Measurements from ENCODE around the gene ZNF69. TPM values are rescaled to one million over a fixed set of nuclear protein-coding genes. Genes with fewer than 3 reads are reported as not detected.
A peak's percentile ranks its signal among the peaks of the same experiment; 100 is the strongest.
"Not testable (repeated sequence)": the region's sequence is repeated elsewhere in the genome, so short reads cannot be mapped to it uniquely, and the experiment has no call there.

ZNF69 gene
- polyA plus RNA-seq, 1 experiment = 4.5 TPM

GRCh38 chr19:11848594-11849469, 38.8 kb upstream of the ZNF69 start, which contains the start of gene ZNF439:
TSS of gene ZNF439 (plus strand) at chr19:11848726. CDS start at chr19:11848868, 142 bp downstream.
- Histone ChIP-seq H3K4me3 (ENCODE audit: low read depth, low read length) (peak within 1 kb of the TSS; percentile 79), H3K27ac (ENCODE audit: low read depth, low read length) (no peak within 1 kb of the TSS), H3K27me3 (ENCODE audit: control insufficient read depth, insufficient read depth, low read length) (no peaks in the 10 kb centered on the region), H3K9me3 (ENCODE audit: control insufficient read depth, insufficient read depth, low read length) (peaks cover 13% of the 10 kb centered on the region)
- POLR2A ChIA-PET = no interaction called here
- DNase-seq (ENCODE audit: low read depth, low spot score) = peak; percentile 18
- TF ChIP-seq, protein P1, sequence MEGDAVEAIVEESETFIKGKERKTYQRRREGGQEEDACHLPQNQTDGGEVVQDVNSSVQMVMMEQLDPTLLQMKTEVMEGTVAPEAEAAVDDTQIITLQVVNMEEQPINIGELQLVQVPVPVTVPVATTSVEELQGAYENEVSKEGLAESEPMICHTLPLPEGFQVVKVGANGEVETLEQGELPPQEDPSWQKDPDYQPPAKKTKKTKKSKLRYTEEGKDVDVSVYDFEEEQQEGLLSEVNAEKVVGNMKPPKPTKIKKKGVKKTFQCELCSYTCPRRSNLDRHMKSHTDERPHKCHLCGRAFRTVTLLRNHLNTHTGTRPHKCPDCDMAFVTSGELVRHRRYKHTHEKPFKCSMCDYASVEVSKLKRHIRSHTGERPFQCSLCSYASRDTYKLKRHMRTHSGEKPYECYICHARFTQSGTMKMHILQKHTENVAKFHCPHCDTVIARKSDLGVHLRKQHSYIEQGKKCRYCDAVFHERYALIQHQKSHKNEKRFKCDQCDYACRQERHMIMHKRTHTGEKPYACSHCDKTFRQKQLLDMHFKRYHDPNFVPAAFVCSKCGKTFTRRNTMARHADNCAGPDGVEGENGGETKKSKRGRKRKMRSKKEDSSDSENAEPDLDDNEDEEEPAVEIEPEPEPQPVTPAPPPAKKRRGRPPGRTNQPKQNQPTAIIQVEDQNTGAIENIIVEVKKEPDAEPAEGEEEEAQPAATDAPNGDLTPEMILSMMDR (IDR thresholded peaks at IDR 0.05; ENCODE audit: low read depth, low read length) = no peak
- CTCF ChIA-PET = interaction anchor here (0.6 to 1.5 kb wide), 3 partner anchors 10 to 149 kb away, joined by 3 to 4 read pairs (median 3); no protein-coding TSS in a partner anchor

GRCh38 chr19:11850289-11850688, 37.3 kb upstream of the ZNF69 start:
- POLR2A ChIA-PET; H3K27me3 ChIP-seq (ENCODE audit: control insufficient read depth, insufficient read depth, low read length); H3K27ac ChIP-seq (ENCODE audit: low read depth, low read length); DNase-seq (ENCODE audit: low read depth, low spot score); H3K4me3 ChIP-seq (ENCODE audit: low read depth, low read length): not testable (repeated sequence)
- CTCF ChIA-PET = interaction anchor here (1.5 kb wide), 1 partner anchor 139 kb away, joined by 3 read pairs; no protein-coding TSS in a partner anchor
- H3K9me3 ChIP-seq (ENCODE audit: control insufficient read depth, insufficient read depth, low read length) = peaks cover 18% of the 10 kb centered on the region

GRCh38 chr19:11853358-11853757, 34.2 kb upstream of the ZNF69 start:
- TF ChIP-seq, protein P1 (IDR thresholded peaks at IDR 0.05; ENCODE audit: low read depth, low read length) = no peak
- H3K9me3 ChIP-seq (ENCODE audit: control insufficient read depth, insufficient read depth, low read length) = peaks cover 24% of the 10 kb centered on the region
- H3K27me3 ChIP-seq (ENCODE audit: control insufficient read depth, insufficient read depth, low read length) = no peaks in the 10 kb centered on the region
- DNase-seq (ENCODE audit: low read depth, low spot score) = no peak
- CTCF ChIA-PET = no interaction called here
- POLR2A ChIA-PET = no interaction called here
- no peak overlapping the region for H3K4me3 ChIP-seq (ENCODE audit: low read depth, low read length)
- no peak overlapping the region for H3K27ac ChIP-seq (ENCODE audit: low read depth, low read length)

DNA sequence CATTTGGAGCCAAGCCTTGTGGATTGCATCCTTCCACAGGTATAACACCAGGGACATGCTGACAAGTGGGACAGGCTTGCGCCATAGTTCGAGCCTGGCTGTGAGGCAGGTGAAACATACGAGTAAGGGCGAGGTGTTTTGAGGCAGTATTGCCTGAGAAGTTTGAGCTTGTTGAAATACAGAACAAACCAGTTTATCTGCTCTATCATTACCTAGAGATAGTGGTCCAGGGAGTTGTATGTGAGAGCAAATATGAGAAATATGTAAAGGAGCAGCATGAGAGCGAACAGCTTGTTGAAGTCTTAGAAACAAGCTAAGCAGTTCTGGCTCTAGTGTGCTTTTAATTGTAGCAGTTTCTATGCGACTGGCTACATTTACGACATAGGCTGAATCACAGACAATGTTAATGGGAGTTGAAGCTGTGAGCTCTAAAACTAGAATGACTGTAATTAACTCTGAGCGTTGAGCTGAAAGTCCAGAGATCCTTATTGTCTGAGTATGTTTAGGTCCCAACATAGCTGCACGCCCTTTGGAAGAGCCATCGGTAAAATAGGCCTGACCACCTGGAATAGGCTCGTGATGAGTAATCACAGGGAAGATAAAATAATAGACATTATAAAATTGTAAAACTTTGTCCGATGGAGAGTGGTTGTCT, 30.9 kb upstream of the ZNF69 start:
- Histone ChIP-seq H3K9me3 (ENCODE audit: control insufficient read depth, insufficient read depth, low read length) (peaks cover 40% of the 10 kb centered on the region), H3K27ac (ENCODE audit: low read depth, low read length) (no peak overlapping the region), H3K4me3 (ENCODE audit: low read depth, low read length) (no peak overlapping the region), H3K27me3 (ENCODE audit: control insufficient read depth, insufficient read depth, low read length) (no peaks in the 10 kb centered on the region)
- CTCF ChIA-PET = no interaction called here
- no peak for DNase-seq (ENCODE audit: low read depth, low spot score)
- POLR2A ChIA-PET = no interaction called here
- TF ChIP-seq, protein P1 (IDR thresholded peaks at IDR 0.05; ENCODE audit: low read depth, low read length) = no peak

GRCh38 chr19:11860721-11861120, 26.9 kb upstream of the ZNF69 start:
- ChIA-PET POLR2A (no interaction called here), CTCF (no interaction called here)

More at GRCh38 chr19:11860721-11861120, 26.9 kb upstream of the ZNF69 start:
- TF ChIP-seq, protein P1 (IDR thresholded peaks at IDR 0.05; ENCODE audit: low read depth, low read length) = no peak
- Histone ChIP-seq H3K27me3 (ENCODE audit: control insufficient read depth, insufficient read depth, low read length) (no peaks in the 10 kb centered on the region), H3K27ac (ENCODE audit: low read depth, low read length) (no peak overlapping the region), H3K9me3 (ENCODE audit: control insufficient read depth, insufficient read depth, low read length) (peaks cover 45% of the 10 kb centered on the region), H3K4me3 (ENCODE audit: low read depth, low read length) (no peak overlapping the region)
- DNase-seq (ENCODE audit: low read depth, low spot score) = no peak

Data from AG04450 (cell line).